Esophagus muscularis mucosa (tissue), 2 donors: ENCODE data around the gene ACAA1.
"Not testable (repeated sequence)": the region's sequence is repeated elsewhere in the genome, so short reads cannot be mapped to it uniquely, and the experiment has no call there.

Experiments used
- POLR2A ChIP-seq: fragments of 450-650 bp; IDR thresholded peaks from one replicate; pipeline ENCODE4 v1.6.1; 2017; ENCODE audit warnings: antibody characterized with exemption, moderate library complexity, mild to moderate bottlenecking, low read depth
- POLR2AphosphoS5 ChIP-seq, 2 donors: sonication (generic); formaldehyde crosslinking; IDR thresholded peaks; one replicate each; pipeline ENCODE4 v1.6.1; 2017; ENCODE audit warnings: antibody characterized with exemption in 2 of 2

- TF ChIP-seq POLR2AphosphoS5 (IDR thresholded peaks at IDR 0.05); POLR2A: not testable (repeated sequence)
These were observed 53.7 kb downstream of the ACAA1 start for GRCh38 chr3:38083254-38083653.
